Left lung (tissue), 10 donors: ENCODE data around the gene SLC24A4. TPM values are rescaled to one million over a fixed set of nuclear protein-coding genes. Genes with fewer than 3 reads are reported as not detected.
A peak's percentile ranks its signal among the peaks of the same experiment; 100 is the strongest.
"Not testable (repeated sequence)": the region's sequence is repeated elsewhere in the genome, so short reads cannot be mapped to it uniquely, and the experiment has no call there.

Experiments
- ATAC-seq: fragments of 200-7000 bp; cut with Tn5 transposase; one replicate; pipeline ENCODE4 v1.9.1; 2020; ENCODE audit warnings: moderate library complexity
- DNase-seq, 4 donors: peaks; one replicate each; pipeline ENCODE4 v3.0.0-alpha.2; 2013 to 2020
- H3K27ac ChIP-seq, 2 donors: fragments of 200-600 bp; sonication (generic) in 1 of 2; one replicate each; pipeline versions ENCODE4 v1.5.0 to v1.8.0; 2020 to 2021
- H3K27me3 ChIP-seq, 2 donors: fragments of 200-600 bp; sonication (generic) in 1 of 2; one replicate each; pipeline versions ENCODE4 v1.5.0 to v1.8.0; 2020 to 2021
- H3K36me3 ChIP-seq, 2 donors: fragments of 200-600 bp; sonication (generic) in 1 of 2; one replicate each; pipeline versions ENCODE4 v1.5.0 to v1.8.0; 2020 to 2021
- H3K4me1 ChIP-seq, 2 donors: fragments of 200-600 bp; one replicate each; pipeline ENCODE4 v1.8.0; 2021
- H3K4me3 ChIP-seq, 2 donors: fragments of 200-600 bp; sonication (generic) in 1 of 2; one replicate each; pipeline versions ENCODE4 v1.5.0 to v1.8.0; 2020 to 2021; ENCODE audit warnings: mild to moderate bottlenecking in 1 of 2
- H3K9me3 ChIP-seq, 2 donors: fragments of 200-600 bp; sonication (generic) in 1 of 2; one replicate each; pipeline versions ENCODE4 v1.5.0 to v1.8.0; 2020 to 2021
- CTCF ChIP-seq, 2 donors: fragments of 200-600 bp; sonication (generic) in 1 of 2; IDR thresholded peaks; one replicate each; pipeline versions ENCODE4 v1.5.0 to v1.8.0; 2021; ENCODE audit warnings: antibody characterized with exemption in 2 of 2
- intact Hi-C, 2 donors: fragments of 100-400 bp; cut with DNase I; formaldehyde crosslinking; loops; one replicate each; pipeline versions ENCODE4 v1.11.2 to v1.14.2; 2022
- polyA plus RNA-seq, 6 donors: library from polyadenylated mRNA; unstranded; fragments of 120-200 nt; gene quantifications; one replicate each; pipeline ENCODE4 v1.2.1, GENCODE V29; 2013; ENCODE audit not compliant: insufficient read length in 6 of 6
- total RNA-seq, 2 donors: library from RNA; stranded (reverse); fragmentation: NEBNext Ultra II Directional; extraction: Animal tissue kit (Norgen Biotek cat#: 25700); gene quantifications; one replicate each; pipeline ENCODE4 v1.2.1, GENCODE V29; 2021
- donor health status: DM: no; HTN: yes; CAD: no.
- donor health status: DM: no; HTN: no; CAD: no.

Gene SLC24A4
- total and polyA plus RNA-seq, 8 donors, result 0.25 to 2.0 (median 0.47) TPM

- peak overlapping the region in 1 of 2 donors; percentile 69 for H3K27ac ChIP-seq
- no peak for TF ChIP-seq CTCF (IDR thresholded peaks at IDR 0.05)
- intact Hi-C loops, result no loop called here
- peak in 1 of 4 donors; percentile 62 for DNase-seq
- no peaks in the 10 kb centered on the region for H3K36me3 ChIP-seq
- peaks cover 0 to 70% of the 10 kb centered on the region in 2 donors for H3K4me1 ChIP-seq
- peak; percentile 70 for ATAC-seq
- H3K4me3 ChIP-seq, result no peak overlapping the region
- no peaks in the 10 kb centered on the region for H3K27me3 ChIP-seq
- no peaks in the 10 kb centered on the region for H3K9me3 ChIP-seq
These were observed 208.3 kb downstream of the SLC24A4 start for GRCh38 chr14:92531106-92531873.

- intact Hi-C loops, result no loop called here
- Histone ChIP-seq H3K27me3 (no peaks in the 10 kb centered on the region), H3K36me3 (no peaks in the 10 kb centered on the region), H3K4me3 (no peak overlapping the region), H3K9me3 (no peaks in the 10 kb centered on the region), H3K27ac (peak overlapping the region in 1 of 2 donors; percentile 49), H3K4me1 (peaks cover 0 to 68% of the 10 kb centered on the region in 2 donors)
- ATAC-seq (no peak), DNase-seq (no peak)
- TF ChIP-seq CTCF (IDR thresholded peaks at IDR 0.05), result no peak
These were observed 209.7 kb downstream of the SLC24A4 start for GRCh38 chr14:92532490-92533163.

DNA sequence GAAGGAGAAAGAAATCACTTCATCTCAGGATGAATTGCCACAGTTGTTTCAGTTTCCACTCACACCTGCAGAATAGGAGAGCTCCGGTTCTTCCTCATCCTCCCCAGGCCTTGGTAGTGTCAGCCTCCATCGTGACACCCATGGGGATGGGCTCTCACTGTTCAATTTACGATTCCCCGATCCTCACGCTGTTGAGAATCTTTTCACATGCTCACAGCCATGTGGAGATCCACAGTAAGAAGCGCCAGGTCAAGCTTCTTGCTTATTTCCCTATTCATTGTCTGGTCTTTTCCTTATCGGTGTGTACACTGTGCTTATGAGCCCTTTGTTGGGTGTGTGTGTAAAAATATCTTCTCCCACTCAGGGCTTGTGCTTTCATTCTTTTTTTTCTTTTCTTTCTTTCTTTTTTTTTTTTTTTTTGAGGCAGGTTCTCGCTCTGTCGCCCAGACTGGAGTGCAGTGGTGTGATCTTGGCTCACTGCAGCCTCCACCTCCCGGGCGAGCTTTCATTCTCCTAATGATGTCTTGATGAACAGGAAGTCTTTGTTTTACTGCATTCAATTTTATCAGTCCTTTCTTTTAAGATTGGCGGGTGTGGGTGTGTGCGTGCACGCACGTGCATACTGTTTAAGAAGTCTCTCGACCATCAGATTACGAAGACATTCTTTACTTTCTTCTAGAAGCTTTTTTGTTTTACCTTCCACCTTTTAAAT is 212.1 kb downstream of the SLC24A4 start:
- no peaks in the 10 kb centered on the region for H3K36me3 ChIP-seq
- H3K27me3 ChIP-seq, result no peaks in the 10 kb centered on the region
- H3K4me3 ChIP-seq, result no peak overlapping the region
- ATAC-seq (no peak), DNase-seq (peak in 1 of 4 donors; percentile 11)
- peaks cover 12 to 75% of the 10 kb centered on the region in 2 donors for H3K4me1 ChIP-seq
- no peaks in the 10 kb centered on the region for H3K9me3 ChIP-seq
- intact Hi-C loops, result no loop called here
- TF ChIP-seq CTCF (IDR thresholded peaks at IDR 0.05), result no peak
- no peak overlapping the region for H3K27ac ChIP-seq

DNA sequence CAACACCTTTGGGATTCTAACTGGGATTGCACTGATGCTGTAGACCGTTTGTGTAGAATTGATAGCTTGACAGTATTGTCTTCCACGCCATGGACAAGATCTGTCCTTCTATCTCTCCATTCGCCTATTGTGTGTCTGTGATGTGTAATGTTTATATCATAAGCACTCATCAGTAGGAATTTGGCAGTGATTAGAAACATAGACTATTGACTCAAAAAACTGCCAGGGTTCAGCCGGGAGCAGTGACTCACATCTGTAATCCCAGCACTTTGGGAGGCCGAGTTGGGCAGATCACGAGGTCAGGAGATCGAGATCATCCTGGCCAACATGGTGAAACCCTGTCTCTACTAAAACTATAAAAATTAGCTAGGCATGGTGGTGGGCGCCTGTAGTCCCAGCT is 213.3 kb downstream of the SLC24A4 start:
- intact Hi-C loops, ATAC-seq, DNase-seq, H3K27me3 ChIP-seq, H3K27ac ChIP-seq, H3K4me3 ChIP-seq, H3K9me3 ChIP-seq, H3K36me3 ChIP-seq: not testable (repeated sequence)
- H3K4me1 ChIP-seq, result peaks cover 16 to 75% of the 10 kb centered on the region in 2 donors

DNA sequence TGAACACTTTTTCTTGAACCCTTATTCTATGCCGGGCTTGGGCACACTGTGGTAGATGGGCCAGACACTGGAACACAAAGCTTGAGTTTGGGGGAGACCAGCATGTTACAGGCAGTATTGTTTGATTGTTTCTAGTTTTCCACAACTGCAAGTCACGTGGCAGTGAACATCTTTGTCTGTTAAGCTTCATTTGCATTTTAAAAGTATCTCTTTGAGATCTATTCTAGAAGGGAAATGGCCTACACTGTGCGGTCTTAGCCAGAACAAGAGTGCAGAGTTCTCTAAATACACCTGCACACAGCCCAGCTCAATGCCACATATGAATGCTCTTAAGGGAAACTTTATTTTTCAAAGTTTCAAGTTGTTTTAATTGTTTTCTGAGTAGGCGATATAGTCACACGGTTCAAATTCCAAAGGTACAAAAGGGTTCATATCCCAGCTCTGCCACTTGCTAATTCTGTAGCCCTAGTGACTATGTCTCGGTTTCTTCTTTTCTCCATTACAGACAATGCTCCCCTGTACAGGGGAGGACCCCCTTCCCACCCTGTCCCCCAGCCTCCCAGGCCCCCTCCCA is 215.5 kb downstream of the SLC24A4 start:
- DNase-seq, result no peak
- no peak overlapping the region for H3K27ac ChIP-seq
- no peak for ATAC-seq
- intact Hi-C loops, result no loop called here
- no peaks in the 10 kb centered on the region for H3K9me3 ChIP-seq
- no peaks in the 10 kb centered on the region for H3K36me3 ChIP-seq
- no peak overlapping the region for H3K4me3 ChIP-seq
- H3K4me1 ChIP-seq, result peaks cover 16 to 54% of the 10 kb centered on the region in 2 donors
- no peaks in the 10 kb centered on the region for H3K27me3 ChIP-seq
- no peak for TF ChIP-seq CTCF (IDR thresholded peaks at IDR 0.05)
